Tongue (tissue), 2 donors: ENCODE data around the gene ATAD3C. TPM values are rescaled to one million over a fixed set of nuclear protein-coding genes. Genes with fewer than 3 reads are reported as not detected.
"Not testable (repeated sequence)": the region's sequence is repeated elsewhere in the genome, so short reads cannot be mapped to it uniquely, and the experiment has no call there.

Source experiments
- DNase-seq: peaks from one replicate; pipeline ENCODE4 v3.0.0-alpha.2; 2015
- total RNA-seq: library from RNA; depleted of rRNA; stranded (reverse); fragments of >200 nt; gene quantifications from one replicate; pipeline ENCODE4 v1.2.3, GENCODE V29; 2014

Gene ATAD3C
- total RNA-seq, 1 donor from 2014 or later, result 1.3 TPM

- DNase-seq, result not testable (repeated sequence)
Measured at GRCh38 chr1:1450616-1451015, 1.1 kb downstream of the ATAD3C start.

DNA sequence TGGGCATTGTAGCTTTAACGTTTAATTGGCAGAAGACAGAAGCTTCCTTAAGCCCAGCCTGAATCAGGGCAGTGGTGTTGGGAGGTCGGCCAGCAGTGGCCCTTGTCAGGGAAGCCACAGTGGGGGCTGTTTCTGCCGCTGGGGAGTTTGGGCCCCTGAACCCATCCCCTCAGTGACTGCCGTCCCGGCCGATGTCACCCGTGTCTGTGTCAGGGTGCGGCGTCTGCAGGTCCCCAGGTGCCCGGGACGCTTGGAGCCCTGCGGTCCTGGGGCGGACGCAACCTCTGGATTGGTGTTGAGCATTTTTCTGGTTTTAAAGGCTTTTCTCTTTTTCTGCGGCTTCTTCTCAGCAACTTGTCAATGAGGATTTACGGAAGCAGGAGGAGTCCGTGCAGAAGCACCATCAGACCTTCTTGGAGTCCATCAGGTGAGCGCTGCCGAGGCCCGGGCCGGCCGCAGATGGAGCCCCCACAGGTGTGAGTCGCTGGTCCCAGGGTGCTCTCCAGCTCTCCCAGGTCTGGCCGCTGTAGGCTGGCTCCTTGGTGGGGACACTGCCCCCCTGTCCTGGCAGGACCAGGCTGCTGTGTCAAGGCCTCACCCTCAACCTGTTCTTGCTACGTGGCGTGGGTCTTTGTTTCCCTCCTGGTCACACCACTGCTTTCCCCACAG is 2.3 kb downstream of the ATAD3C start:
- DNase-seq, result no peak

GRCh38 chr1:1452365-1452739 is 2.9 kb downstream of the ATAD3C start:
- not testable (repeated sequence) for DNase-seq

DNA sequence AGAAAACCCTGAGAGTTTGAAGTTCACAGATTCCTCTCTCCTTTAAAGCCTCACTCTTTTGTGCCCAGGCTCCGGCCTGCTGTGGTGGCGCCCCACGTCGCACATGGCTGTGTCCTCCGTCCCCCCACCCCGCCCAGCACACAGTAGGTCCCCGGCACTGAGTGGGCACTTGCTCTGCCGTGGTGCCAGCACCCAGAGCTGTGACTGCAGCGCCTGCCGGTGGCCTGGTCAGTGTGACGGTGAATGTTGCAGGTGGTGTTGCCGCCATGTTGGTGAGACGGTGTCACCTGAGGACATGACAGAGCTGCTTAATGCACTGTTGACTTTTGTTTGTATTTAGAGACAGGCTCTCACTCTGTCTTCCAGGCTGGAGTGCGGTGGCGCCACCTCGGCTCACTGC is 3.4 kb downstream of the ATAD3C start:
- DNase-seq, result no peak

GRCh38 chr1:1454286-1455056 is 5.0 kb downstream of the ATAD3C start:
- DNase-seq, result not testable (repeated sequence)

GRCh38 chr1:1455366-1455884 is 5.9 kb downstream of the ATAD3C start:
- DNase-seq, result no peak

- DNase-seq, result not testable (repeated sequence)
Measured at GRCh38 chr1:1455934-1456333, 6.4 kb downstream of the ATAD3C start.

- not testable (repeated sequence) for DNase-seq
Measured at GRCh38 chr1:1456683-1457255, 7.3 kb downstream of the ATAD3C start.

DNA sequence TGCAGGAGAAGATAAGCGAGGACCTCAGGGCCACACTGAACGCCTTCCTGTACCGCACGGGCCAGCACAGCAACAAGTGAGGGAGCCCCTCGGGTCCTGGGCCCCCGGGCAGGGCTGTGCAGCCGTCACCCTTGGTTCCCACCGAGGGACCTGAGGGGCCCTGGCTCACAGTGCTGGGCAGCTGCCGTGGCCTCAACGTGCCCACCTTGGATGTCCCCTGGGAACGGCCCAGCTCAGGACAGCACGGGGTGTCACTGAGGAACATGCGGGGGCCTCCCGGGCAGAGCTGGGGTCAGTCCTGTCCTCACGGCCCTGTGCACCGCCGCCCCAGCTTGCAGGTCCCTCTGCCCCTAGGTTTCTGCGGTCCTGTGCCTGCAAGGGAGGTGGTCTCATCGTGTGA is 9.7 kb downstream of the ATAD3C start:
- not testable (repeated sequence) for DNase-seq

GRCh38 chr1:1459711-1460110 is 10.2 kb downstream of the ATAD3C start:
- DNase-seq, result not testable (repeated sequence)

DNA sequence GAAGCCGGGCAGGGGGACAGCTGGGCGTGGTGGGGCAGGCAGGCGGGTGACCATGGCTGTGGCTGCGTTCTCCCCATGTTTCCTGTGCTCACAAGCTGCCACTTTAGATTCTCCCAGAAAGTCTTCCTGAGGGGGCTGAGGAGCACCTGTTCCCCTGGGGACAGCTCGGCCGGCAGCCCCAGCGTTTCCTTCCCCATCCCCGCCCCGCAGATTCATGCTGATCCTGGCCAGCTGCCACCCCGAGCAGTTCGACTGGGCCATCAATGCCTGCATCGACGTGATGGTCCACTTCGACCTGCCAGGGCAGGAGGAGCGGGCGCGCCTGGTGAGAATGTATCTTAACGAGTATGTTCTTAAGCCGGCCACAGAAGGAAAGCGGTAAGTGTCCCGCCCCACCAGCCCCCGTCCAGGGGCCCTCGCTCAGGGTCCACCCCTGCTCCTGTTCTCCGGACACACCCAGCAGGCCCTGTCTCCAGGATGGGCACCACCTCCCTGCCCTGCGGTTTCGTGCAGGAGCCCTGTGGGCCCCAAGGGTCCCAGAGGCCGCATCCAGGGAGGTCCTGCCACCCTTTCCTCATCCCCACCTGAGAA is 11.1 kb downstream of the ATAD3C start:
- no peak for DNase-seq

- no peak for DNase-seq
Measured at GRCh38 chr1:1461721-1462317, 12.3 kb downstream of the ATAD3C start.

- DNase-seq, result no peak
Measured at GRCh38 chr1:1462318-1462966, 13.0 kb downstream of the ATAD3C start.

DNA sequence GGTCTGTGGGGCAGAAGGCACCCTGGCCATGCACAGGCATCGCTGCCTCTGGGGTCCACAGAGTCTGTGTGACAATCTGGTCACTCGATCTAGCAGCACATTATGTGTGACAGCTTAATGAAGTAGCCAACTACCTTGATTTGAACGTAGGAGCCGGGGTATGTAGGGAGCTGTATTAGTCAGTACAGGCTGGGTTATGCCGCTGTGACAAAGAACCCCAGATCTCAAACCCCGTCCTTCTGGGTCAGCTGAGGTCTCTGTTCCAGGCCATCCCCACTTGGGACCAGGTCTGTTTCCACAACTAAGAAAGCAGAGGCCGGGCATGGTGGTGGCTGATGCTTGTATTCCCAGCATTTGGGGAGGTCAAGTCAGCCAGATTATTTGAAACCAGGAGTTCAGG is 13.8 kb downstream of the ATAD3C start:
- no peak for DNase-seq

DNA sequence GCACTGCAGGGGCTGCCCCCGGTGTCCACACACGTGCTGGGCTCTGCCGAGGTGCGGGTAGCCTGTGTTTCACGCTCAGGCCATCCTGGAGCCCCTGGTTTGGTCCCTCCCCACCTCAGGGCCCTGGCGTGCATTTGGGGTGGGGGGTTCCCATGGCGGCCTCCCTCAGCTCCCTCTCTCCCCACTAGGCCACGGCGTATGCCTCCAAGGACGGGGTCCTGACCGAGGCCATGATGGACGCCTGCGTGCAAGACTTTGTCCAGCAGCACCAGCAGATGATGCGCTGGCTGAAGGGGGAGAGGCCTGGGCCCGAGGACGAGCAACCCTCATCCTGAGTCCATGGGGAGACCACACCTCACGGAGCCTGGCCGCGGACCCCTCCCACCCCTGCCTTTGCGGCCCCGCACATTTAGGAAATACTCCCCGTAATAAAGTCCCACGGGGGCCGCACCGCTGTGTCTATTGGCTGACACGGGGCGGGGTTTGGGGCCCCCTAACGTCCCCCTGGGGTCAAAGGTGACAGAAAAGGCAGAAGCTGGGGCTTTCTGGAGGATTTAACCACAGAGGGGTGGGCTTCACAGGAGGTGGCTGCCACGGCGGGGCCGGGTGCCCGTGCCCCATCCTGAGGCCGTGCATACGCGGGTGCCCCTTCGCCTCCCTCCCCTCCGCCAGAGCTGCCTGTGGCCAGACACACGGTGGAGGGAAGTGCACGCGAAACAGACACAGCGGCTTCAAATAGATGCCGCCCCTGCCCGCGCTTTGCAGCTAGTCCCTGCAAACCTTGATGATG is 18.9 kb downstream of the ATAD3C start:
- not testable (repeated sequence) for DNase-seq

GRCh38 chr1:1470626-1471388 is 21.3 kb downstream of the ATAD3C start:
- DNase-seq, result peak; percentile 44

DNA sequence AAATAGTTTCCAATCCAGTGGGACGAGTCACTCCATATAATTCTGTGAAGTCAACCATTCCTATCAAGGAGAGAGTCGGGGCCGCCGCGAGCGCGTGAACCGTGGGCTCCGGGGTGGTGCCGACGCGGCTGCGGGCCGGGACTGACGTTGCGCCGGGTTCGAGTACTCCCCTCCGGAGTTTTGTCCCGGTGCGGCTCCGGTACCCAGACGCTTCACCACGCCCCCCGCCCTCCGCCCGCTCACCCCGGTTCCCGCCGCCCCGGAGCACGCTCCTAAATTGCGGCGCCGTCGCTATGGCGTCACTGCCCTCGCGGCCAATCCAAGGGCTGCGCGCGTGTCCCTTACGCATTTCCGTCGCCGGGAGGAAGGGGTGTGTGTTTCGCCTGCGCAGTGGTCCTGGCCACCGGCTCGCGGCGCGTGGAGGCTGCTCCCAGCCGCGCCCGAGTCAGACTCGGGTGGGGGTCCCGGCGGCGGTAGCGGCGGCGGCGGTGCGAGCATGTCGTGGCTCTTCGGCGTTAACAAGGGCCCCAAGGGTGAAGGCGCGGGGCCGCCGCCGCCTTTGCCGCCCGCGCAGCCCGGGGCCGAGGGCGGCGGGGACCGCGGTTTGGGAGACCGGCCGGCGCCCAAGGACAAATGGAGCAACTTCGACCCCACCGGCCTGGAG is 22.0 kb downstream of the ATAD3C start, which contains the start of gene ATAD3B:
Gene ATAD3B, plus strand, starts transcription at position 377 of the 664 bp plus-strand sequence. Its CDS starts 120 bp downstream, at position 497.
- peak; percentile 97 for DNase-seq

DNA sequence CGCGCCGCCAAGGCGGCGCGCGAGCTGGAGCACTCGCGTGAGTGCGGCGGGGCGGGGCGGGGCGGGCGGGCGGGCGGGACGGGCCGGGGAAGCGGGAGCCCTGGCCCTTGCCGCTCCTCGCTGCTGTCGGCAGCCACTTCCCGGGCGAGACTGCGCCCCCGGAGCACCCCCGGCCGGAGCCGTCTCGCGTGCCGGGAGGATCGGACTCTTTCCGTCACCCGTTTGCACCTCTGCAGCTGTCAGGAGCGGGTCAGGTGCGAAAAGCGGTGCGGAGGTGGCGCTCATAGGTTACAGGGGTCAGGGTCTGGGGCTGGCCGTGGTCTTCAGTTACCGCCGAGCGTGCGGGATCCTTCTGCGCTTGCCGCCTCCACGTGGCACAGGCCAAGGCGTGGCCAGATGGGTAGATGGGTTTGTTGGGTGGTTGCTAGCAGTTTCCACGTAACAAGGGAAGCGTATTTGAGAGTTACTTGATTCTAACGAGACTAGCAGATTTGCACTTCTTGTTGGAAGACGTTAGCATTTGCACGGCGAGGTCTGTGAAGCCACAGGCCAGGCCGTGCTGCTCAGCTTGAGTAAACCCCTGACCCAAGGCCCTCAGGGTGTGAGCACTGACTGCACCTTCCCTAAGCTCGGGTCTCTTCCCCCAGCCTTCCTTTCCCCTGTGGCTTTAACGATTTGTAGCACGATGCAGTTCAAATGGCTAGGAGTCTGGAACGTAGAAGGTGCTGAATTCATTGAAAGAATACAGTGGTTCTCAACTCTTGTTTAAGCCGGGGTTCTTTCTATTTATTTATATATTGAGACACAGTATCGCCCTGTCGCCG is 22.8 kb downstream of the ATAD3C start:
- DNase-seq, result not testable (repeated sequence)
